Effector memory CD4-positive, alpha-beta T cell (primary cell): ENCODE data around the gene RYR1.
"Not testable (repeated sequence)": the region's sequence is repeated elsewhere in the genome, so short reads cannot be mapped to it uniquely, and the experiment has no call there.

Experiments
- DNase-seq, 3 donors: peaks; one replicate each; pipeline ENCODE4 v3.0.0-alpha.2; 2020
- H3K27ac ChIP-seq: 2 replicates; pipeline ENCODE4 v1.7.0; 2013; ENCODE audit warnings: mild to moderate bottlenecking, low read length, moderate library complexity; ENCODE audit not compliant: insufficient read depth, poor library complexity, severe bottlenecking
- H3K27me3 ChIP-seq: replicated peaks from 2 replicates; pipeline ENCODE4 v1.7.0; 2013; ENCODE audit warnings: mild to moderate bottlenecking, low read length; ENCODE audit not compliant: insufficient read depth, control insufficient read depth, poor library complexity, severe bottlenecking
- H3K36me3 ChIP-seq: 2 replicates; pipeline ENCODE4 v1.7.0; 2013; ENCODE audit warnings: mild to moderate bottlenecking, low read length, moderate library complexity; ENCODE audit not compliant: control insufficient read depth, insufficient read depth
- H3K4me1 ChIP-seq: 2 replicates; pipeline ENCODE4 v1.7.0; 2013; ENCODE audit warnings: low read length, mild to moderate bottlenecking; ENCODE audit not compliant: control insufficient read depth, insufficient read depth, poor library complexity, severe bottlenecking
- H3K4me3 ChIP-seq: 2 replicates; pipeline ENCODE4 v1.7.0; 2013; ENCODE audit warnings: low read length, low read depth, mild to moderate bottlenecking; ENCODE audit not compliant: insufficient read depth, poor library complexity, severe bottlenecking
- H3K9me3 ChIP-seq: 2 replicates; pipeline ENCODE4 v1.7.0; 2013; ENCODE audit warnings: mild to moderate bottlenecking, low read length, moderate library complexity; ENCODE audit not compliant: control insufficient read depth

RYR1 gene

DNA sequence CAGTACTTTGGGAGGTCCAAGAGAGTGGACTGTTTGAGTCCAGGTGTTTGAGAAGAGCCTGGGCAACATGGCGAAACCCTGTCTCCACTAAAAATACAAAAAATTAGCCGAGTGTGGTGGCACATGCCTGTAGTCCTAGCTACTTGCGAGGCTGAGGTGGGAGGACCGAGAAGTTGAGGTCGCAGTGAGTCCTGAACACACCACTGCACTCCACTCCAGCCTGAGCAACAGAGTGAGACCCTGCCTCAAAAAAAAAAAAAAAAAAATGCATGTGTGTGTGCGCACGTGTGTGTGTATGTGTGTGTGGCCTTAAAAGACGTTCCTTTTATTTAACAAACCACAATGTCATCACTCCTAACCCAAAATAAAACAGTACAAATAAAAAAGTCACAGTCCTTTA is 121.7 kb downstream of the RYR1 start:
- H3K4me3 ChIP-seq = no peak overlapping the region
- H3K9me3 ChIP-seq = no peaks in the 10 kb centered on the region
- no peak for DNase-seq
- peaks cover 10% of the 10 kb centered on the region for H3K4me1 ChIP-seq
- H3K27me3 ChIP-seq = no peaks in the 10 kb centered on the region
- no peaks in the 10 kb centered on the region for H3K36me3 ChIP-seq
- no peak overlapping the region for H3K27ac ChIP-seq

DNA sequence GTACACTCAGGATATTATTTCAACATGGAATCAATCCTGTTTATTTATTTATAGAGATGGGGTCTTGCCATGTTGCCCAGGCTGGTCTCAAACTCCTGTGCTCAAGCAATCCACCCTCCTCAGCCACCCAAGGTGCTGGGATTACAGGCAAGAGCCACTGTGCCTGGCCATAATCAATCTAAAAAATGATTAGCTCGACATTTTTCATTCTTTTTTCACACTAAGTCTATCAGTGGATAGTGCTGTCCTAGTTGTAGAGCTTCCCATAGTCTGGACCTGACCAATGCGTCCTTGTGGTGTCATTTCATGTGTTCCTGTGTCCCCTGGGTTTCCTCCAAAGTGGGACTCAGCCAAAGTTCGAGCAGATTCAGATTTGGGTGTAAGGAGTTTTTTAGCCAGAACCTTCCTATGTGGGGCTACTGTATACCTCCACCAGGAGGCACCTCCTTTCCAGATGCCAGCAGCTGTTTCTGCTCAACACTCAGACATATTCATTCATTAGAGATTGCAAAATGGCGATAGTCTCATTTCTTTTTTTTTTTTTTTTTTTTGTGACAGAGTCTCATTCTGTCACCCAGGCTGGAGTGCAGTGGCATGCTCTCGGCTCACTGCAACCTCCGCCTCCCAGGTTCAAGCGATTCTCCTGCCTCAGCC is 123.2 kb downstream of the RYR1 start:
- DNase-seq = no peak
- Histone ChIP-seq H3K36me3 (no peaks in the 10 kb centered on the region), H3K4me3 (no peak overlapping the region), H3K27ac (no peak overlapping the region), H3K4me1 (peaks cover 12% of the 10 kb centered on the region), H3K9me3 (no peaks in the 10 kb centered on the region), H3K27me3 (no peaks in the 10 kb centered on the region)

DNA sequence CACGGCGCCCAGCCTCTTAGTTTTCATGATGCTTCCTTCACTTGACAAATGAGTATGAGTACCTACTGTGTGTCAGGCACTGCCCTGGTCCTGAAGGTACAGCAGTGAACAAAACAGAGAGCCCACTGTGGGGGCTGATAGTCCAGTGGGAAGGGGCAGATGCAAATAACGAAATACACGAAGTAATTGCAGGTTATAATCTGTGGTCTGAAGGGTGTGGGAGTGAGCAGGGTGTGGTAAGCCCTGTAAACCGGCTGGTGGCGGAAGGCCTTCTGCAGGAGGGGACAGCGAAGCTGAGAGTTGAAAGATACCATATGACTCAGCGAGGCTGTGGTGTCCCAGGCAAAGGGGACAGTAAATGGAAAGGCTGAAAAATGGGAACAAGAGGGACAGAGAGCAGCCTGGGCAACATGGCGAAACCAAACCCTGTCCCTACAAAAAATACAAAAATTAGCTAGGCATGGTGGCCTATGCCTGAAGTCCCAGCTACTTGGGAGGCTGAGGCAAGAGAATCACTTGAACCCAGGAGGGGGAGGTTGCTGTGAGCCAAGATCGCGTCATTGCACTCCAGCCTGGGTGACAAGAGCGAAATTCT is 123.8 kb downstream of the RYR1 start:
- H3K27me3 ChIP-seq = no peaks in the 10 kb centered on the region
- peaks cover 12% of the 10 kb centered on the region for H3K4me1 ChIP-seq
- H3K4me3 ChIP-seq = no peak overlapping the region
- H3K9me3 ChIP-seq = no peaks in the 10 kb centered on the region
- no peaks in the 10 kb centered on the region for H3K36me3 ChIP-seq
- DNase-seq = no peak
- H3K27ac ChIP-seq = no peak overlapping the region

DNA sequence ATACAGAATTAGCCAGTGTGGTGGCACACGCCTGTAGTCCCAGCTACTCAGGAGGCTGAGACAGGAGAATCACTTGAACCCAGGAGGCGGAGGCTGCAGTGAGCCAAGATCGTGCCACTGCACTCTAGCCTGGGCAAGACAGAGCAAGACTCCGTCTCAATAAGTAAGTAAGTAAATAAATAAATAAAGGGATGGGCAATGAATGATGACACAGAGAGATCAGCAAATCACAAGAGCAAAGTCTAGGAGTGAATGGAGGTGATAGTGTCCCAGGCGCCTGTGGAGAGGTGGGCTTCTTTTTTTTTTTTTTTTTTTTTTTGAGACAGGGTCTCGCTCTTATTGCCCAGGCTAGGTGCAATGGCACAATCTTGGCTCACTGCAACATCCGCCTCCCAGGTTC is 125.4 kb downstream of the RYR1 start:
- H3K4me1 ChIP-seq = peaks cover 12% of the 10 kb centered on the region

DNA sequence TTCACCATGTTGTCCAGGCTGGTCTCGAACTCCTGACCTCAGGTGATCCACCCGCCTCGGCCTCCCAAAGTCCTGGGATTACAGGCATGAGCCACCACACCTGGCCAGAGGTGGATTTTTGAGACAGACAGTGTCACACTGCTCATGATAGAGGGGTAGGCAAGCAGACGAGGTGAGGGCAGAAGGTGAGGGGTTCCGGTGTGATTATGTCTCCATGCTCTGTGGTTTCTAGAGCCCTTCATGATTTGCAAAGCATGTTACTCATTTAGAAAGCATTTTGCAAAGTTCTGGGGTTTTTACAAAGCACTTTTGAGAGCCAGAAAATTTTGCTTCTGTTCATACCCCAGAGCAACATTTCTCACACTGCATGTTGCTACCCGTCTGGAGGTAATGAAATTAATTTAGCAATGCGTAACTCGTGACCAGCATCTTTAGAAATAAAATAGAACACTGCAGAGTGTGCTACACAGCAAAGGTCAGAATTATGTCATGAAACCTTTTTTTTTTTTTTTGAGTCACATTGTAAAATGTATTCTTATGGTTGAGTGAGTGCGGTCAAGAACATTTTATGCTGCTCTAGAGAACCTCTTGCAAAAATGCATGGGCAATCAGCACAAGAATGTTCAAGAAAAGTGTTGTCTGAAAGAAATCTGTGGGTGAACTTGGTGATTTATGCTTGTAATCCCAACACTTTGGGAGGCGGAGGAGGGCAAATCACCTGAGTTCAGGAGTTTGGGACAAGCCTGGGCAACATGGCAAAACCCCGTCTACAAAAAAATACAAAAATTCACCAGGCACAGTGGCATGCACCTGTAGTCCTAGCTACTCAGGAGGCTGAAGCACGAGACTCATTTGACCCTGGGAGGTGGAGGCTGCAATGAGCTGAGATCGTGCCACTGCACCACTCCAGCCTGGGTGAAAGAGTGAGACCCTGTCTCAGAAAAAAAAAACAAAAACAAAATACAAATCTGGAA is 126.2 kb downstream of the RYR1 start:
- Histone ChIP-seq H3K27me3 (no peaks in the 10 kb centered on the region), H3K36me3 (no peaks in the 10 kb centered on the region), H3K4me1 (peaks cover 12% of the 10 kb centered on the region), H3K27ac (peak overlapping the region; percentile 22), H3K4me3 (no peak overlapping the region), H3K9me3 (no peaks in the 10 kb centered on the region)
- DNase-seq = peak in 2 of 3 donors; percentile 13 to 28

More for the DNA sequence above, 125.4 kb downstream of the RYR1 start:
- H3K27ac ChIP-seq, DNase-seq, H3K4me3 ChIP-seq, H3K36me3 ChIP-seq, H3K27me3 ChIP-seq, H3K9me3 ChIP-seq: not testable (repeated sequence)

DNA sequence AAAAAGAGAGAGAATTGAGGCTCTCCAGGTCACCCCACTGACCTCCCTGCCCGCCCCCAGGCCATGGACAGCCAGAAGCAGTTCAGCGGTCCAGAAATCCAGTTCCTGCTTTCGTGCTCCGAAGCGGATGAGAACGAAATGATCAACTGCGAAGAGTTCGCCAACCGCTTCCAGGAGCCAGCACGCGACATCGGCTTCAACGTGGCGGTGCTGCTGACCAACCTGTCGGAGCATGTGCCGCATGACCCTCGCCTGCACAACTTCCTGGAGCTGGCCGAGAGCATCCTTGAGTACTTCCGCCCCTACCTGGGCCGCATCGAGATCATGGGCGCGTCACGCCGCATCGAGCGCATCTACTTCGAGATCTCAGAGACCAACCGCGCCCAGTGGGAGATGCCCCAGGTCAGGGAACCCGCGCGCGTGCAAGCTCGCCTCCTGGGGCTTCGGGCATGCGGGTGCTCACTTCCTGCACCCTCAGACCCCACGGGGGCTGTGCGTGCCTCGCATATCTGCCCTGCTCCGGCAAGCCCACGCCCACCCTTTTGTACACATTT is 127.6 kb downstream of the RYR1 start:
- Histone ChIP-seq H3K27me3 (no peaks in the 10 kb centered on the region), H3K4me3 (no peak overlapping the region), H3K27ac (no peak overlapping the region), H3K9me3 (no peaks in the 10 kb centered on the region), H3K4me1 (peaks cover 17% of the 10 kb centered on the region), H3K36me3 (no peaks in the 10 kb centered on the region)
- DNase-seq = no peak

DNA sequence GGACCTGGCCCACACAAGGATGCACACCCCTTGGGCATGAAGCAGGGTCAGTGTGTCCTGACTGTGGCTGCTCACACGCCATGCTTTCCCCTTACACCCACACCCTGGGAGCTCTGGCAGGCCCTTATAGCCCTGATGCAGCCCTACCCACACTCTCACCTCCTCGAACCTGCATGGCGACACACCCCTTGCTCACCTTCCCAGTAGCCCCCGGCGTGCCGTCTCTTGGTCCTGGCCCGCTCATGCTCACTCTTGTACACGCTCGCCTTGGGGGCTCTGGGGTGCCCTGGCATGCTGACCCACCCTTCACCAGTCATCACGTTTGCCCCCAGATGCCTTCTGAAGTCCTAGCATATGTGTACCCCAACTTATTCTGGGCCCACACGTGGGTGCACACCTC is 128.2 kb downstream of the RYR1 start:
- DNase-seq = no peak
- Histone ChIP-seq H3K27me3 (no peaks in the 10 kb centered on the region), H3K27ac (no peak overlapping the region), H3K36me3 (no peaks in the 10 kb centered on the region), H3K9me3 (no peaks in the 10 kb centered on the region), H3K4me3 (no peak overlapping the region), H3K4me1 (peaks cover 17% of the 10 kb centered on the region)

DNA sequence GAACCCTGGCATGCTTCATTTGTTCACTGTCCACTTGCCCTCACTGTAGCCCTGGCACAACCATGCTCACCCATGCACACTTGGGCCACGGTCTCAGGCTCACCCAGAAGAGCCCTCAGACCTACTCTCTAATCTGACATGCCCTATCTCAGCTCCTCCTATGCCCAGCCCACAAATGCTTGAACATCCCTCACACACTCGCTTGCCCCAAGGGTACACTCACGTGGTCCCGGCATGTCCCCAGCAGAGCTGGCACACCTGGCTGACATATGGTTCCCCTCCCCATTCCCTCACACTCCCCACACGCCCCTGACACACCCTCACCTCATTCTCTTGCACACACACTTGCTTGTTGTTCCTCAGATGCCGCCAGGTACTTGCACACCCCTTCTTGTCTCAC is 128.6 kb downstream of the RYR1 start:
- no peak overlapping the region for H3K27ac ChIP-seq
- DNase-seq = no peak
- no peak overlapping the region for H3K4me3 ChIP-seq
- H3K9me3 ChIP-seq = no peaks in the 10 kb centered on the region
- no peaks in the 10 kb centered on the region for H3K36me3 ChIP-seq
- H3K4me1 ChIP-seq = peaks cover 16% of the 10 kb centered on the region
- H3K27me3 ChIP-seq = no peaks in the 10 kb centered on the region

DNA sequence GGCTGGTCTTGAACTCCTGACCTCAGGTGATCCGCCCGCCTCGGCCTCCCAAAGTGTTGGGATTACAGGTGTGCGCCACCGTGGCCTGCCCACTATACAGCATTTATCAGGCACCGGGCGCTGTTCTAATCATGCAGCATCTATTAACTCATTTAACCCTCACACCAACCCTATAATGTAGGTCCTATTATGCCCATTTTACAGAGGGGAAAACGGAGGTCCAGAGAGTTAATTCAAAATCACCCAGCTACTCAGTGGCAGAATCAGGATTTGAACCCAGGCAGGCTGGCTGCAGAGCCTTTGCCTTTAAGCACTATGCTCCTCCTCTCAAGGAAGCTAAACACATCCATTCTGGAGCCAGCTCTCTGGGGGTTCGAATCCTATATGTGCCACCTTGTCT is 130.0 kb downstream of the RYR1 start:
- Histone ChIP-seq H3K4me1 (peaks cover 12% of the 10 kb centered on the region), H3K27me3 (no peaks in the 10 kb centered on the region), H3K36me3 (no peaks in the 10 kb centered on the region), H3K4me3 (no peak overlapping the region), H3K27ac (no peak overlapping the region), H3K9me3 (no peaks in the 10 kb centered on the region)
- DNase-seq = no peak
